ENCODE measurements around the gene TRIM3.

- TF ChIP-seq CTCF (IDR thresholded peaks at IDR 0.05) (no peak), POLR2A (IDR thresholded peaks at IDR 0.05) (no peak)
These were observed 69.2 kb downstream of the TRIM3 start for GRCh38 chr11:6404342-6405051.
